HEK293T (cell line): ENCODE data around the gene CENPB.

Source experiments
- CTCF ChIA-PET: fragments of 350-600 bp; formaldehyde crosslinking; extraction: SDS; loops from one replicate; lab custom pipeline; 2021; ENCODE audit warnings: antibody characterized with exemption, inconsistent platforms; lab: Yijun Ruan, JAX
- POLR2A ChIA-PET: fragments of 350-600 bp; formaldehyde crosslinking; extraction: SDS; loops from one replicate; lab custom pipeline; 2020; ENCODE audit warnings: antibody characterized with exemption, inconsistent platforms; lab: Yijun Ruan, JAX
- DNase-seq: peaks from one replicate; pipeline ENCODE4 v3.0.0; 2012; ENCODE audit warnings: mixed read lengths; ENCODE audit errors: extremely low spot score
- ARNT ChIP-seq: fragments of 450-650 bp; IDR thresholded peaks from 2 replicates; pipeline ENCODE4 v1.6.1; 2017; ENCODE audit warnings: mild to moderate bottlenecking
- BHLHE40 ChIP-seq: fragments of 450-650 bp; IDR thresholded peaks from 2 replicates; pipeline ENCODE4 v1.6.1; 2016; ENCODE audit warnings: mild to moderate bottlenecking, moderate library complexity, borderline replicate concordance
- CTBP1 ChIP-seq: fragments of 450-650 bp; IDR thresholded peaks from 2 replicates; pipeline ENCODE4 v1.6.1; 2016; ENCODE audit warnings: borderline replicate concordance
- ELF4 ChIP-seq: fragments of 450-650 bp; IDR thresholded peaks from 2 replicates; pipeline ENCODE4 v1.6.1; 2017; ENCODE audit warnings: antibody characterized with exemption
- FOXA1 ChIP-seq: fragments of 450-650 bp; IDR thresholded peaks from 2 replicates; pipeline ENCODE4 v1.6.1; 2016; ENCODE audit warnings: mild to moderate bottlenecking
- FOXK2 ChIP-seq: fragments of 450-650 bp; IDR thresholded peaks from 2 replicates; pipeline ENCODE4 v1.6.1; 2016; ENCODE audit warnings: mild to moderate bottlenecking
- FOXM1 ChIP-seq: fragments of 450-650 bp; IDR thresholded peaks from 2 replicates; pipeline ENCODE4 v1.6.1; 2017; ENCODE audit warnings: mild to moderate bottlenecking, borderline replicate concordance
- HDGF ChIP-seq: fragments of 450-650 bp; IDR thresholded peaks from 2 replicates; pipeline ENCODE4 v1.6.1; 2017; ENCODE audit warnings: antibody characterized with exemption, borderline replicate concordance
- L3MBTL2 ChIP-seq: fragments of 450-650 bp; conservative IDR thresholded peaks from 2 replicates; pipeline ENCODE4 v1.6.1; 2016; ENCODE audit warnings: mild to moderate bottlenecking
- LEF1 ChIP-seq: fragments of 450-650 bp; IDR thresholded peaks from 2 replicates; pipeline ENCODE4 v1.6.1; 2017; ENCODE audit warnings: mild to moderate bottlenecking, borderline replicate concordance
- NFRKB ChIP-seq: fragments of 450-650 bp; IDR thresholded peaks from 2 replicates; pipeline ENCODE4 v1.6.1; 2016; ENCODE audit warnings: mild to moderate bottlenecking, moderate library complexity
- SP1 ChIP-seq: fragments of 450-650 bp; IDR thresholded peaks from 2 replicates; pipeline ENCODE4 v1.6.1; 2017
- SUZ12 ChIP-seq: fragments of 450-650 bp; IDR thresholded peaks from 2 replicates; pipeline ENCODE4 v1.6.1; 2016; ENCODE audit warnings: mild to moderate bottlenecking
- TARDBP ChIP-seq: fragments of 450-650 bp; IDR thresholded peaks from 2 replicates; pipeline ENCODE4 v1.6.1; 2016
- ZNF384 ChIP-seq: fragments of 450-650 bp; IDR thresholded peaks from 2 replicates; pipeline ENCODE4 v1.6.1; 2016
- TF ChIP-seq, protein P1 (sequence below): fragments of 450-650 bp; IDR thresholded peaks from 2 replicates; pipeline ENCODE4 v1.6.1; 2016

The CENPB gene

DNA sequence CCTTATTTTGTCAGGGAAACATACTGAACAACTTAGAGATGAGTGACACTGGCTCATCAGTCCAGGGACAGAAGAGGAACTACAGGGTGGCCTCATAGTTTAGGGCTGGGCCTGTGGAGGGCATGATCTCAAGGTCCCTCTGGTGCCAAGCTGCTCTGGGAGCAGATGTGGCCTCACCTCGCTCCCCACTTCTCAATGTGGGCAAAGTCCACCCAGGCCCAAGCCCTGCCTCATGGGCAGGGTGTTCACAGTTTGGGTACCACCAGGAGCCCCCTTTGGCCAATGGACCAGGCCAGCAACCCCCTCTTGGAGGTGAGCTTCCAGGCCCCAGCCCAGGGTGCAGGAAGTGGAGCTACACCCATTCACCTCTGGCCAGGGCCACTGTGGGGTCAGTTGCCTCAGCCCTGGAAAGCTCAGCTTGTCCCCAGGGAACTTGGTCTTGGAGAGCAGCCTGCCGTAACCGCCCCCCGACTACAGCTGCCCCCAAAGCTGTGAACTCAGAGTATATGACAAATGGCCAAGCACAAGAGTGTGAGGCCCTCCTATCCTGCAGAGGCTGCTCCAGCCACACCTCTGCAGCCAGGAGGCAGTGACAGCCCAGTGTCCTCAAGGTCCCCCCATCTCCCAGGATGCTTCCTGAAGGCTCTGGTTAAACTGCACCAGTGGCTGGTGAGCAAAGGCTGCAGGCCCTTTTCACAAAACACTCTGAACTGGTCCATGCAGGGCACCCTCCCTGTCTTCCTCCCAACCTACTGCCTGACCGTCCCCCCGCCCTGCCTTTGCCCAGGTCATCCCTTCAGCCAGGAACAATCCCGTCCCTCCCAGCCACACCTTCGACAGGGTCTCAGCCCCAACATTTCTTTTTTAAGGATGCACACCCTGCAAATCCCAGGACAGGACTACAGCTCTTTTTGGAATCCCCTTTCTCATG is 22.6 kb downstream of the CENPB start:
- CTCF ChIA-PET: no interaction called here
- TF ChIP-seq LEF1 (no peak), HDGF (no peak), BHLHE40 (no peak), L3MBTL2 (no peak)

DNA sequence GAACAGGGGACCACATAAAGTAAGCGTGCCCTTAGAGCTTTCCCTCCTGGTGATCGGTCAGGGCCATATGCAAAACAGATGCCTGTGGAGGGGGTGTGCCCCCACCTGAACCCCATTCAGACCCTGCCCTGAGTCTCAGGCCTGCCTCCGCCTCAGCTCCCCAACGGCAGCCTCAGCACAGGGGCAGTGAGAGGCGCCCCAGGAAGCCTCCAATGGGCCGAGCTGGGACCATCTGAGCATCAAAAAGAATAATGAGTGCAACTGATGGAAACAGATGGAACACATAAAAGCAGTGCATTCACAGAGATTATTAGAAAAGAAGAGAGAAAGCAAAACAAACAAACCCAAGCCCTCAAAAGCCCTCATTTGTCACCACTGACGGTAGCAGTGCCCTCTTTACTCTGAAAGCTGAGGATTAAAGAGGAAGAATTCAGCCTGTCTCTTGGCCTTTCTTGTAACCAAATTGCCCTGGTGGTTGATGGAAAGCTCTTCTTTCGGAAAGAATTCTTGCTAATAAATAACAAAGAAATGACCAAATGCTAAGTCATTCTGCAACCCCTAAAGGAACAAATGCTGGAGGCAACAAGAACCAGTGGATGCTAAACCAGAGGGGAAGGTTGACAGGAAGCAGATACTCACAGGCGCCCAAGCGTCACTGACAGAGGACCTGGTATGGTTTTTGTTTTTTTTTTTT is 25.7 kb downstream of the CENPB start:
- POLR2A ChIA-PET: interaction anchor here (1.1 kb wide), 1 partner anchor 58 kb away, joined by 3 read pairs; no protein-coding TSS in a partner anchor
- TF ChIP-seq FOXA1: no peak
- TF ChIP-seq NFRKB: no peak
- no peak for TF ChIP-seq TARDBP
- TF ChIP-seq ZNF384: no peak
- TF ChIP-seq FOXM1: no peak
- no peak for TF ChIP-seq FOXK2
- no peak for TF ChIP-seq ELF4
- no peak for TF ChIP-seq HDGF
- TF ChIP-seq L3MBTL2: no peak
- no peak for TF ChIP-seq ARNT
- no peak for TF ChIP-seq LEF1
- no peak for TF ChIP-seq SP1
- TF ChIP-seq, protein P1, sequence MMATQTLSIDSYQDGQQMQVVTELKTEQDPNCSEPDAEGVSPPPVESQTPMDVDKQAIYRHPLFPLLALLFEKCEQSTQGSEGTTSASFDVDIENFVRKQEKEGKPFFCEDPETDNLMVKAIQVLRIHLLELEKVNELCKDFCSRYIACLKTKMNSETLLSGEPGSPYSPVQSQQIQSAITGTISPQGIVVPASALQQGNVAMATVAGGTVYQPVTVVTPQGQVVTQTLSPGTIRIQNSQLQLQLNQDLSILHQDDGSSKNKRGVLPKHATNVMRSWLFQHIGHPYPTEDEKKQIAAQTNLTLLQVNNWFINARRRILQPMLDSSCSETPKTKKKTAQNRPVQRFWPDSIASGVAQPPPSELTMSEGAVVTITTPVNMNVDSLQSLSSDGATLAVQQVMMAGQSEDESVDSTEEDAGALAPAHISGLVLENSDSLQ: no peak
- no peak for TF ChIP-seq SUZ12
- TF ChIP-seq BHLHE40: no peak
- TF ChIP-seq CTBP1: no peak
- DNase-seq: no peak
- CTCF ChIA-PET: no interaction called here

More for the DNA sequence above, 22.6 kb downstream of the CENPB start:
- POLR2A ChIA-PET: no interaction called here
- DNase-seq: no peak

DNA sequence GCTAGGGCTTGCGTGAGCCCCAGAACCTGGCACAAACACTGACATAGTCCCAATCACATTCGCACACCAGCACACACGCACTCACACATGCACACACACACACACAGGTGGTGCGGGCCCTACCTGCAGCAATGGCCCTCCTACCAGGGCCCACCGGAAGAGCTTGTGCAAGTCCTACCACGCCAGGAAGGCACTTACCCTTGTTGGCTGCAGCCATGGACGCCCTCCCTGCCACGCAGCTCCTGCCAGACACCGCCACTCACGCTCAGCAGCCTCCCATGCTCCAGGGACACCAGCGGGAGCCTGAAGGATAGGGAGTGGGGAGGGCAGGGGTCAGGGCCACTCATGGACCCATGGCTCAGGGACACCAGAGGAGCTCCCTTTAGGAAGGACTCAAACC is 26.7 kb downstream of the CENPB start:
- TF ChIP-seq LEF1 (no peak), ELF4 (no peak), BHLHE40 (no peak), L3MBTL2 (no peak), FOXA1 (no peak), FOXK2 (no peak), CTBP1 (no peak), FOXM1 (no peak)
- TF ChIP-seq, protein P1: no peak
- POLR2A ChIA-PET: no interaction called here
- no peak for DNase-seq
- CTCF ChIA-PET: no interaction called here

DNA sequence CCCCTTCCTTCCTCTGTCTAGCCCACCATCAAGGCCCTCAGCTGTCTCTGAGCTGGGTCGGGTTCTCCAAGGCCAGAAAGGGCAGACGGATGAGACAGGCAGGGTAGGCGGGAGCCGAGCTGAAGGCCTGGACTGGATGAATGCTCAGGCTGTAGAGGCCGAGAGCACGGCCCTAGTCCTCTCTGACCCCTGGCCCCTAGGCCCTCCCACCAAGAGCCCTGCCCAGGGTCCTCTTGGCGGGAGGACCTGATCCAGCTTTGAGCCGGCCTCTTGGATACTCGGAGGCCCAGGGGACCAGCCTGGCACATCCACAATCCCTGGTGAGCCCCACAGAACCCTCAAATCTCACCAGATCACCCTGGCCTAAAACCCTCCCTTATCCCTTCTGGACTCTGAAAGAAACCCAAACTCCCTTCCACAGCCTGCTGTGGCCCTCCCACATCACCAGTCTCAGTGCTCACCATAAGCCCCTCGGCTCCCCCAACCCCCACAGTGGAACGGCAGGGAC is 27.2 kb downstream of the CENPB start:
- CTCF ChIA-PET: interaction anchor here (0.5 kb wide), 1 partner anchor 294 kb away, joined by 3 read pairs; no protein-coding TSS in a partner anchor
- POLR2A ChIA-PET: no interaction called here
- TF ChIP-seq NFRKB: no peak
- TF ChIP-seq TARDBP: no peak
- TF ChIP-seq ZNF384: no peak
- no peak for TF ChIP-seq HDGF
- no peak for TF ChIP-seq ELF4
- TF ChIP-seq FOXA1: no peak
- TF ChIP-seq CTBP1: no peak
- TF ChIP-seq FOXK2: no peak
- TF ChIP-seq L3MBTL2: no peak
- TF ChIP-seq, protein P1: no peak
- DNase-seq: no peak

DNA sequence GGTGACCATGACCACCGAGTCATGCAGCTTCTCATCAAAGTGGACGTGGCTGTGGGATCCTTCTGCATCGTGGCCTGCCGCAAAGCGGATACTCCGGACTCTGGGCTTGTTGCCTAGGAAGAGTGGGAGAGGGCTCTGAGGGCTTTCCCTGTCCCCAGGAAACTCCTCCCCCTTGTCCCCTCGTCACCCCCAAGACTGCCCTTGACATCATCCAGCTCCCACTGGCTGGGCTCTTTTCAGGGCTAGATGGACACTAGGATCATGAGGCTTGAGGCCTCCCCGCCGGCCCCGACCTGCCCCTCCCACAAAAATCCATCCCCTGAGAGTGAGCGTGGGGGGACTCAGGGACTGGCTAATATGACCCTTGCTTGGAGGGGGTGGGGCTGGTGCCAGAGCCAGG is 28.0 kb downstream of the CENPB start:
- ChIA-PET POLR2A (interaction anchor here (2.5 kb wide), 1 partner anchor 10 kb away, joined by 13 read pairs; the partner anchor contains the start of gene ADISSP), CTCF (no interaction called here)
- DNase-seq: no peak
- TF ChIP-seq BHLHE40 (no peak), TARDBP (no peak), ARNT (no peak), CTBP1 (no peak), LEF1 (no peak)
- TF ChIP-seq, protein P1: no peak
